GM12875 (cell line): Measurements from ENCODE around the gene TYMS.

Experiments used
- H3K4me3 ChIP-seq: one replicate; pipeline ENCODE4 v1.5.1; 2011; ENCODE audit warnings: low read depth, low read length, control low read depth
- TF ChIP-seq, protein P1 (sequence below): IDR thresholded peaks from 2 replicates; pipeline ENCODE4 v1.5.1; 2011; ENCODE audit warnings: low read depth, mild to moderate bottlenecking, control low read depth, inconsistent platforms, low read length, moderate library complexity, borderline replicate concordance; ENCODE audit not compliant: insufficient read depth

Gene TYMS

DNA sequence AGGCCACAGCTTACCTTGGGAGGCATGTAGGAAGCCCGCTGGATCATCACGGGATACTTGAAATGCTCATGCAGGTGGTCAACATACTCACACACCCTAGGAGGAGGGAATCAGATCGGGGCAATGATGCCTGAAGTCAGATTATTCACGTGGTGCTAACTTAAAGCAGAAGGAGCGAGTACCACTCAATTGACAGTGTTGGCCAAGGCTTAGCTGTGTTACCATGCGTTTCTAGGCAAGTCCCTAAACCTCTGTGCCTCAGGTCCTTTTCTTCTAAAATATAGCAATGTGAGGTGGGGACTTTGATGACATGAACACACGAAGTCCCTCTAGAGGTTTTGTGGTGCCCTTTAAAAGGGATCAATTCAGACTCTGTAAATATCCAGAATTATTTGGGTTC, 17.9 kb downstream of the TYMS start:
- no peak overlapping the region for H3K4me3 ChIP-seq
- TF ChIP-seq, protein P1, sequence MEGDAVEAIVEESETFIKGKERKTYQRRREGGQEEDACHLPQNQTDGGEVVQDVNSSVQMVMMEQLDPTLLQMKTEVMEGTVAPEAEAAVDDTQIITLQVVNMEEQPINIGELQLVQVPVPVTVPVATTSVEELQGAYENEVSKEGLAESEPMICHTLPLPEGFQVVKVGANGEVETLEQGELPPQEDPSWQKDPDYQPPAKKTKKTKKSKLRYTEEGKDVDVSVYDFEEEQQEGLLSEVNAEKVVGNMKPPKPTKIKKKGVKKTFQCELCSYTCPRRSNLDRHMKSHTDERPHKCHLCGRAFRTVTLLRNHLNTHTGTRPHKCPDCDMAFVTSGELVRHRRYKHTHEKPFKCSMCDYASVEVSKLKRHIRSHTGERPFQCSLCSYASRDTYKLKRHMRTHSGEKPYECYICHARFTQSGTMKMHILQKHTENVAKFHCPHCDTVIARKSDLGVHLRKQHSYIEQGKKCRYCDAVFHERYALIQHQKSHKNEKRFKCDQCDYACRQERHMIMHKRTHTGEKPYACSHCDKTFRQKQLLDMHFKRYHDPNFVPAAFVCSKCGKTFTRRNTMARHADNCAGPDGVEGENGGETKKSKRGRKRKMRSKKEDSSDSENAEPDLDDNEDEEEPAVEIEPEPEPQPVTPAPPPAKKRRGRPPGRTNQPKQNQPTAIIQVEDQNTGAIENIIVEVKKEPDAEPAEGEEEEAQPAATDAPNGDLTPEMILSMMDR, result no peak

DNA sequence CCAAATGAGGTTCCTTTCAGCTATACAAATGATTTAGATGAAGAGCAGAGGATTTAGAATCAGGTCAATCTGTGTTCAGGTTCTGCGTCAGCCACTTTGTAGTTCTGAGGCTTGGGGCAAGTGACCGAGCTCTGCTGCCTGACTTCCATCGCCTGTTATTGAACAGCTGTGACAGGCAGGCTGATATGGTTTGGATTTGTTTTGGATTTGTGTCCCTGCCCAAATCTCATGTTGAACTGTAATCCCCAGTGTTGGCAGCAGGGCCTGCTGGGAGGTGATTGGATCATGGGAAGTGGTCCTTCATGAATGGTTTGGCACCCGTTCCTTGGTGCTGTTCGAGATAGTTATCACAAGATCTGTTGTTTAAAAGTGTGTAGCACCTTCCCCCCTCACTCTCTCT, 18.6 kb downstream of the TYMS start:
- H3K4me3 ChIP-seq, result no peak overlapping the region
- TF ChIP-seq, protein P1, result no peak

DNA sequence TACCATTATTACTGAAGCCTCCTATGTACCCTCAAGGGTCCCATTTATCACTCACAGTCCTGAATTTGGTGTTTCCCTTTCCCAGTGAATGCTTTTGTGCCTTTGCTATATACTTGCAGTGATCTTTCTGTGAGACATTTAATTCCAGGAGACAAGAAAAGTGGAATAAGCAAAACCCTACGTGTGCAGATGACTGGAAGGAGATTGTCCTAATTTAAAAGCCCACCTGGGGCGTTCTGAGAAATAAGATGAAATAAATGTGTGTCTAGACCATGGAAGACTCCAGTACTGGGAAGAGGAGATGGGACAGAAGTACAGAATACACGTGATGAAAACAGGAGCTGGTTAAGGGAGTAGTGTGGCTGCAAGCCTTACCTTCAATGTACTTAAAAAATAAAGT, 19.3 kb downstream of the TYMS start:
- H3K4me3 ChIP-seq, result no peak overlapping the region
- TF ChIP-seq, protein P1, result no peak

DNA sequence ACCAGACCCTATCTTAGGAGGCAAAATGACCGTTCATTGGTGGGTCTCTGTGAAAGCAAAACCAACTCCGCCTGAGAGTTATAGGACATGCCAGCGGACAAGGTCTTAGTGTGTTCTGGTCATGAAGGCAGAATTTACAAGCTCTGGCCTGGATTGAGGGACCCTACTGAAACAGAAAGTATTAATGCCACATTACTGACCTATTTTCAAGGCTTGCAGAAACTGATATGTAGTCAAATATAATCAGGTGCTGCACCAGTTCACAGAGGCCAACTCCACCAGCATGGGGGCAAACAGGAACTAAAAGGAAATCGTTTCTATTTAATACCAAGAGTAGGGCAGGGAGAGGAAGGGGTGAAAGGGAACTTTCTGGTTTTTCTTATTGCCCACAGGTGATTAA, 19.7 kb downstream of the TYMS start:
- no peak overlapping the region for H3K4me3 ChIP-seq
- TF ChIP-seq, protein P1, result no peak

DNA sequence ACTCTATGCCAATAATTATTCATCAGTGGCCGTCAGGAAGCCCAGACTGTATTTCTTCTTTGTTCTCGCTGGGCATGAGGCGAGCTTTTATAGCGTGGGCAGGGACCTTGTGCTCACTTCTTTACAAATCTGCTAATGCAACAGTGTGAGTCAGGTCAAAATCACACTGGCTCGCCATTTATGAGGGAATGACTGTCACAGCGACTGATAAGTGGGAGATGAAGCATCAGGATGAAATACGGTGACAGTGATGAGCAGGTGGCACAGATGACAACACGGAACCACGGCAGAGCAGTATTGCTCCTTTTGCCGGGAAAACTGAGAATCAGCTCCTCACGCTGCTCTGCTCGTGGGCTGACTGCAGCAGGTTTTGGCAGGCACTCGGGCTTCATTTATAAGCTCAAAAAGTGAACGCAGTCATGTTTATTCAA, 20.5 kb downstream of the TYMS start:
- no peak overlapping the region for H3K4me3 ChIP-seq
- TF ChIP-seq, protein P1, result no peak

DNA sequence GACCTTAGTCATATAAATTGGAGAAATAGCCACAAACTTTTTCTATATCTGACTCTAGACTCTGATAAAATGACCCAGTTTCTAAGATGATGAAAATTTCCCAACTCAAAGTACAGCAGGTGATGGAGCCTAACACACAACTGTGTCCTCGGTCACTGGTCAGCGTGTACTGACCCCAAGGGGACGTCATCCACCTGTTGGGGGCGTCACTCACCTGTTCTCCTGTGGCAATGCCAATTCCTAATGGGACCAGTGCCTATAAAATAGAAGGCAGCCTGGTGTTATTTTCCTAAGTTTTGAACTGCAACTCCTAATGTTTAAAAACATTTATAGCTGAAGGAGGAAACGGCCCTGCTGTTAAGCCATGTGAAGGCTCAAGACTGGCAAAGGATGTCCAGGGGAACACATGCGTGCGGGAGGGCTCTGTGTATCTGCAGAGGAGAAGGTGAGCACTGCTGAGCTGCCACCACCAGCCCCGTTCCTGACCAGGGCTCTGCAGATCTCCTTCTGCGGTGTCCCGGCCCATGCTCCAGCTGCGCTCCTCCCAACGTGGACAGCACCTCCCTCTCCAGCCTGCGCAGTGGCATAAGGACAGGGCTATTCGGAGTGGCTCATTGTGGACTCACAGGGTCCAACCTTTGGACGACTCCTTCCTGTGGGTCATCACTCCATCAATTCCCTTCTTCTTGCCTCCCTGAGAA, 21.2 kb downstream of the TYMS start:
- TF ChIP-seq, protein P1, result no peak

DNA sequence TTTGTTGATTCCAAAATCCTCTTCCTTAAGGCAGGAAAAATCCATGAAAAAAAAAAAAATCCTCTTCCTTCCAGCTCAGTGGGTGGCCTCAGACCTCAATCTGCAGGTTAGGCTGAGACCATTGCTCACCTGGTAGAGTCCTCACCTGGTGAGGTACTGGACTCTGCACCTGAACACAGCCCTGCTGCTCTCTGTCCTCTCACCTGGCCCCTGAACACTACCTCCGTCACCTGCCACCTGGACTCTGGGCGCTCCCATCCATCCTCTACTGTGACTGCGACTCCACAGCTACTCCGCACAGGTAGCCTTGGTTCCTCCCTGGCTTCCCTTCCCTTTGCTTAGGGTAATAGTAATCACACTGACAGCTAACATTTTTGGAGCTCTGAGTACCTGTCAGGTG, 22.1 kb downstream of the TYMS start:
- TF ChIP-seq, protein P1, result no peak
- no peak overlapping the region for H3K4me3 ChIP-seq

More for the DNA sequence above, 21.2 kb downstream of the TYMS start:
- H3K4me3 ChIP-seq, result no peak overlapping the region
